GM12801 (cell line): ENCODE results near the gene ATP6V1F.

Experiments
- TF ChIP-seq, protein P1 (sequence below): IDR thresholded peaks from one replicate; pipeline ENCODE4 v1.5.1; 2011; ENCODE audit warnings: control low read depth; ENCODE audit not compliant: insufficient read length; ENCODE audit errors: extremely low read depth

The ATP6V1F gene, protein sequence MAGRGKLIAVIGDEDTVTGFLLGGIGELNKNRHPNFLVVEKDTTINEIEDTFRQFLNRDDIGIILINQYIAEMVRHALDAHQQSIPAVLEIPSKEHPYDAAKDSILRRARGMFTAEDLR

DNA sequence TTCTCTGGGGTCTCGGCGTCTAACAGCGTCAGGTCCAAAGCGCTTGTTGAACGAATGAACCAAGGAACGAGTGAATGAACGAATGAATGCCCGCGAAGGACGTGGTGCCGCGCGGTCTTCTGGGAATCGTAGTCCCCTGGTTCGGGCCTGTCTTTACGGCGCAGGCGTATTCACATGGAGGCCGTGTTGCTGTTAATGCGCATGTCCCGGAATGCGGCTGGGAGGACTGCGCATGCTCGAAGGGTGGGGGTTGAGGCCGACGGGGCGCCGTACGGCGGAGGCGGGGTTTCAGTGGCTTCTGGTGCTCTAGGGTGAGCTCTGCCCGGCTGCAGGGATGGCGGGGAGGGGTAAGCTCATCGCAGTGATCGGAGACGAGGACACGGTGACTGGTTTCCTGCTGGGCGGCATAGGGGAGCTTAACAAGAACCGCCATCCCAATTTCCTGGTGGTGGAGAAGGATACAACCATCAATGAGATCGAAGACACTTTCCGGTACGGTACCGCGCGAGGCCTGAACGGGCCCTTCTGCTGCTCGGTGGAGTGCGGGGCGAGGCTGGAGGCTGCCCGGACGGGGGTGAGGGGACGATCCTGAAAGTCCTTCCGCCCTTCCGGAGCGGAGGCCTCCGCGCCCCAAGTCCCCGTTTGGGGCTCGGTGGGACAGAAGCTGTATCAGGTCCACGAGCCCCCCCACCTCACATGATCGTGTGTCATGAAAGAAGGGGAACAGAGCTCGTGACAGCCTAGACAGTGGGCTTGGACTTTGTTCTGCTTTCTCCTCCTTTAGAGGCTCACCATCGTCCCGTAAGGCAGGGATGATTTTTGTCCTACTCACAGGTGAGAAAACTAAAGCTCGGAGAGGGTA is at the start of gene ATP6V1F:
Gene ATP6V1F, plus strand, starts transcription at position 286 of the 862 bp plus-strand sequence. Its CDS starts 49 bp downstream, at position 335.
- TF ChIP-seq, protein P1, sequence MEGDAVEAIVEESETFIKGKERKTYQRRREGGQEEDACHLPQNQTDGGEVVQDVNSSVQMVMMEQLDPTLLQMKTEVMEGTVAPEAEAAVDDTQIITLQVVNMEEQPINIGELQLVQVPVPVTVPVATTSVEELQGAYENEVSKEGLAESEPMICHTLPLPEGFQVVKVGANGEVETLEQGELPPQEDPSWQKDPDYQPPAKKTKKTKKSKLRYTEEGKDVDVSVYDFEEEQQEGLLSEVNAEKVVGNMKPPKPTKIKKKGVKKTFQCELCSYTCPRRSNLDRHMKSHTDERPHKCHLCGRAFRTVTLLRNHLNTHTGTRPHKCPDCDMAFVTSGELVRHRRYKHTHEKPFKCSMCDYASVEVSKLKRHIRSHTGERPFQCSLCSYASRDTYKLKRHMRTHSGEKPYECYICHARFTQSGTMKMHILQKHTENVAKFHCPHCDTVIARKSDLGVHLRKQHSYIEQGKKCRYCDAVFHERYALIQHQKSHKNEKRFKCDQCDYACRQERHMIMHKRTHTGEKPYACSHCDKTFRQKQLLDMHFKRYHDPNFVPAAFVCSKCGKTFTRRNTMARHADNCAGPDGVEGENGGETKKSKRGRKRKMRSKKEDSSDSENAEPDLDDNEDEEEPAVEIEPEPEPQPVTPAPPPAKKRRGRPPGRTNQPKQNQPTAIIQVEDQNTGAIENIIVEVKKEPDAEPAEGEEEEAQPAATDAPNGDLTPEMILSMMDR: no peak

DNA sequence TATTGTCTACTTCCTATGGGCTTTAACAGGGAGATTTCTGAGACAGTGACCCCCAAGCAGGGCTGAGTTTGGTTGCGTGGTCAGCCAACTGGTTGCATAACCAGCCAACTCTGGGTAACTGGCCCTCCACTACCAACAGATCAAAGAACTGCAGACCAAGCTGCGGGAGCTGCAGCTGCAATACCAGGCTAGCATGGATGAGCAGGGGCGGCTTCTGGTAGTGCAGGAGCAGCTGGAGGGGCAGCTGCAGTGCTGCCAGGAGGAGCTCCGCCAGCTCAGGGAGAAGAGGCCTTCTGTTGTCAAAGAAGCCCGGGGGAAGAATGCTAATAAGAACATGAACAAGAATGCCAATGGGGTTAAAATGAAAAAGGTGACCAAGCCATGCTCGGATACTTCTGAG is 48.2 kb upstream of the ATP6V1F start:
- TF ChIP-seq, protein P1: no peak

DNA sequence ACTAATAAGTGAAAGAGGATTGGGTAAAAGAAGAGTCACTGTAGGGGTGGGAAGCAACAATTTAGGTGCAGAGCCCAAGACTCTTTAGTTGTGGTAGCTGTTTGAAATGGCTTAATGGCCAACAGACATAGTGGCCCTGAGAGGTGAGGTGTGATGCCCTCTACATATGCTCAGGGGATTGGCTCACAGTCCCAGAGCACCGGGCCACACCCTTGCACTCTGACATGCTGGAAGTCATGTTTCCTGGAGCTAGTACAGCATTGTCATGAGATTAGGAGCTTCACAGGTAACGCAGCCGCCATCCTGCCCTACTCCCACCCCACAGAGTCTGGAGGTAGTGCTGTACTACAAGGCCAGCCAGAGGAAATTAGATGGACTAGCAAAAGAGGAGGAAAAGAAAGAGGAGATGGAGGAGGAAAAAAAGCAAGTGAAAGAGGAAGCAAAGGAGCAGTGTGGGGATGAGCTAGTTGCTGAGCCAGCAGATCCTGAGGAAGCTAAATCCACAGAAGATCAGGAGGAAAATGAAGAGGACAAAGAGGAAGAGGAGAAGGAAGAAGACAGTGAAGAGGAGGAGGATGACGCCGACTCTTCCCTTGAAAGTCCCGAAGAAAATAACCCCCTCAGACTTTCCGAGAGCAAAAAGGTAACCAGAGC is 47.2 kb upstream of the ATP6V1F start:
- TF ChIP-seq, protein P1: no peak

DNA sequence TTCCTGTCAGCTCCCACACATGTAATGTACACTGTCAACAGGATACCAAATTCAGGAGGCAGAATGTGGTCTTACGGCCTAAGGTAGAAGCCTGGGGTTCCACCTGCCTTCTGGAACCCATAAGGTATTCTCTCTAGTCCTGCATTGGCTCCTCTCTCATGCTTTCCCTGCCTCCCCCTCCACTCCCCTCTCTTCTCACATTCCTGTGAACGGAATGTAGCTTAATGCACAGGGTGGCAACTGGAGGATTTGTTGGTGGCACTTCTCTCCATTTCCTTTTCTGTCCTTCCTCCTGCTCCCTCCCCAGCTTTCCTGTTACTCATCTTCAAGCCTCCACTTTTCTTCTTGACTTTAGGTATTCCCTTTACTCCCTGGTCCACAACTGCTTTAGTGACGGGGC is 44.0 kb upstream of the ATP6V1F start:
- TF ChIP-seq, protein P1: no peak

DNA sequence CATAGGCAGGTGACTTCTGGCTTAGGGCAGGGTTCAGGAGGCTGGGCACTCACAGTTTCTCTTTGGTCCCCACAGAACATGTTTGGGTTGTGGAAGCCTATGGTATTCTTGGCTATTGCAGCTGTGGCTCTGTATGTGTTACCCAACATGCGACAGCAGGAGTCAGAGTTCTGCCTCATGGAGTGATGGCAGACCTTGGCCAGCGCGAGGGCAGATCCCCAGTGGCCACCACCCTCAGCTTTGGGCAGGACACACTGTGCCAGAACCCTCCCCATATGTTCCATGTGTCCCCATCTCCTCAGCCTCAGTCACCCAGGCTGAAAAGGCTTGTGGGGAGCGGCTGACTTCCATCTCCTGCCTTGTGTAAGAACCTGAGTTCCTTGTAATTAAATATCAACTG is 40.9 kb upstream of the ATP6V1F start:
- TF ChIP-seq, protein P1: no peak

DNA sequence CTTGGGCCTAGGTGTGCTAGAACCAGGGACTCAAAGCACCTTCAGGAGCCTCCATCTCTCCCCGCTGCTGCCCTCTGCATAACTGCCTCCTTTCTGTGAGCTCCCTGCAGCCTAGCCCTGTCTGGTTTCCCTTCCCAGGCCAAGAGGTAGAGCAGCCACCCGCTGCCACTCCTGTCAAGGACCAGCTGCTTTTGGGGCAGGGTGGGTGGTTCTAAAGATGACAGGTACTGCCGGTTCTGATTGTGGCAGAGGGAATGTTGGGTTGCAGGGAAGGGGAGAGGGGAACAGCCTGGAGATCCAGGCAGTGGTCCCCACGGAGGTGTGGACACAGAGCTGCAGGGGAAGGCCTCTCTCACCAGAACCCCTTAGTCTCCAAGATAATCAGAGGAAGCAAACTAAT is 36.1 kb upstream of the ATP6V1F start:
- TF ChIP-seq, protein P1: no peak

DNA sequence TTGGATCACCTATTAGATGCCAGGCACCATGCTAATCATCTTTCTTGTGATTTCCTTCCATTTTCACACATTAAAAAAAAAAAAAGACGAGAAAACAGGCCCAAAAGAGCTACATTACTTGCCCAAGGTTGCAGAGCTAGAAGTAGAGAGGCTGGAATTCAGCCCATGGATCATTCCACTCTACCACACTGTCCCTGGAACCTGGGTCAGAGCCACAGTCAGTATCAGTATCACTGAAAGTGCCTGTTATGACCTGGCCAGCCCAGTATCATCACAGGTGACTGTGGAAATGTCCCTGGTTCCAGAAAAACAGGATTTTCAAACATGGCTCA is 35.8 kb upstream of the ATP6V1F start:
- TF ChIP-seq, protein P1: no peak
